ENCODE data around the gene HDAC4.

The HDAC4 gene

GRCh38 chr2:239015218-239015900 is 385.5 kb downstream of the HDAC4 start:
- no peak for DNase-seq

DNA sequence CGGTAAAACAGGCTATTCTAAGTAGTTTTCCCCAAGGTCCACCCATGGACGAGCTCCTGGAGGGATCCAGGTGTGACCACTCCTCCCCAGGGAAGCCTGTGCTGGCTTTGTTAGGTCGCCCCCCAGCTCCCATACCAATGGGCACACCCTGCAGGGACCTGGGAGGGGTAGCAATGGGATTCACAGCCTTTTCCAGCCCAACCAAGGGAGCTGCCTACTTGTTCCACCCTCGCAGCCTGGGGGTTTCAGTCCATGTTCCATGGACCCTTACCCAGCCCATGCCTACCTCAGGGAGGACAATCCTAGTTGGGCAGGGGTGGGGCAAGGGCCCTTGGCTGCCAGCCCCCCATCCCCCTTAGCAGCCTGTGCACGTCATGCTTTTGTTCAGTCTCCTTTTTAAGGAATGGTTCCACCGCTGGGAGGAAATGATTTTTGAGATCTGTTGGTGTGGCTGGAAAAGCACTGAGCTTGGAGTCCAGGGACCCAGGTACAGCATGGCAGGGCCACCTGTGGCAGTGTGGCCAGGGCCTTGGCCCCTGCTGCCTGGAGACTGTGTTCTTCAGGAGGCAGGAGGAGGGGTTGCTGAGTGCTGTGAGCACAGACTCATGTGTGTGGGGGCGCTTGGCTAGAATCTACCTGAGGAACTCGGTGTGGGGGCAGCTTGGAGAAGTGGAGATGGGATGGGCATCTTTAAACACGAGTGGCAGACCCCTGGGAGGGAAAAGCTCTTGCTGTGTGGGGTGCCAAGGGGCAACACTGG is 386.2 kb downstream of the HDAC4 start:
- no peak for DNase-seq

GRCh38 chr2:239013678-239013976 is 387.2 kb downstream of the HDAC4 start:
- no peak for DNase-seq

DNA sequence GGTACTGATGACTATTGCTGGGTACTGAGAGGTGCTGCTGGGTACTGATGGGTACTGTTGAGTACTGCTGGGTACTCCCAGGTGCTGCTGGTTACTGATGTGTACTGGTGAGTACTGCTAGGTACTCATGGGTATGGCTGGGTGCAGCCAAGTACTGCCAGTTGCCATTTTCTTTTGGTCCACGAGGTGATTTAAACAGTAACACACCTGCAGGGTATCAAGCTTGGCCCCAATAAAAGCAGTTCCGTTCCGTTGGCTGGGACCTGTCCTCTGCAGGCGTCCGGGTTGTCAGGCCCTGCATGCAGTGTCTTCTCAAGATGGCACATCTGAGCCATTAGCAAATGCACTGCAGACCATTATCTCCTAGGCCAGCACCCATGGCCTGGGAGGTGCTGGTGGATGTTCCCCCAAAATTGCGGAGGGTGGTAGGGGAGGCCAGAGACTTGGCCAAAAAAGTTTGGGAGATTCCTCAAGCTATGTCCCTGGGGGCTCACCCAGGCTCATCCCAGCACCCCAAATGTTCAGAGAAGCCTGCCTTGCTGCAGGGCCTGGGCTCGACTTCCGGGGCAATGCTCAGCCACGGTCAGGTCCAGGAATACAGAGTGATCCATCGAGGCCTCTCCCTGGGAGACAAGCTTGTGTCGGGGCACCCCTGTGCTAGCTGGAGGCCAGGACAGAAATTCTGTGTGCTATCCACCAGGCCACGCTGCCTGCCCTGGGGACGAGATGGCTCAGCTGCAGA is 387.7 kb downstream of the HDAC4 start:
- DNase-seq, result no peak

GRCh38 chr2:239012228-239012627 is 388.6 kb downstream of the HDAC4 start:
- DNase-seq, result no peak

- DNase-seq, result no peak
Measured at GRCh38 chr2:239009589-239009961, 391.2 kb downstream of the HDAC4 start.

DNA sequence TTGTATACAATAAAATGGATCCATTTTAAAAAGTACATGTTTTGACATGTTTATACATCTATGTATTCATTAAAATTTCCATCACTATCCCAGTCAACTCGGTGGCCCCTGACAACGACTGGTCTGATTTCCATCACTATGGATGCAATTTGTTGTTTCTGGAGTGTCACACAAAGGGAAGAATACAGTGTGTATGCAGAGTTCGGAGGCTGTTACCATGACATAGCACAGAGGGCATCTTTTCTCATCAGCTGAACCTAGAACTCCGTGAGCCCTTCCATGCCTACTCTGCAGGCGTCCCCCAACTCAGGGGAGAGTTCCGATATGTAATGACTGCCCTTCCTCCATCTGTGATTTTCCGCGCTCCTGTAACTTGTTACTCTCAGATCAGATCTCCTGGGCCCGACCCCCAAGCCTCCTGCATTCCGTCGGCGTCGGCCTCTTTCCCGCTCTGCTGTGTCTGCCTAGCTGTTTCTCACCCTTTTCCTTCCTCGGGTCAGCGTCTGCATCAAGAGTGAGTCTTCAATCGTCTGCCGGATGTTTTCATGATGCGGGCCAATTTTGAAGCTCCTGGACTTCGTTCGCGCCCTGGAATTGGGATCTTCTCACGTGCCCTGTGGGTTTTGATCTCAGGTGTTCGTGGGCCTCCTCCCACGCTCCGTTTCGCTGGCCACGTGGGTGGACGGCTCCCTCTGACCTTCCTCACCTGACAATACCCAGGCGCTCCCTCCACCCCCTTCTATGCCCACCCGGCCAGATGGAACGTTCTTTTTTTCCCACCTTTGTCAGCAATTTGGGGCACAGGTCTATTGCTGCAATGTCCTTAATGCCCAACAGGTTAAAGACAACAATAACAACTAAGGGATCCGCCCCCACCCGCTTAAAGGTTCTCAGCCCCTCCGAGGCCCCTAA is 391.9 kb downstream of the HDAC4 start:
- DNase-seq, result no peak

DNA sequence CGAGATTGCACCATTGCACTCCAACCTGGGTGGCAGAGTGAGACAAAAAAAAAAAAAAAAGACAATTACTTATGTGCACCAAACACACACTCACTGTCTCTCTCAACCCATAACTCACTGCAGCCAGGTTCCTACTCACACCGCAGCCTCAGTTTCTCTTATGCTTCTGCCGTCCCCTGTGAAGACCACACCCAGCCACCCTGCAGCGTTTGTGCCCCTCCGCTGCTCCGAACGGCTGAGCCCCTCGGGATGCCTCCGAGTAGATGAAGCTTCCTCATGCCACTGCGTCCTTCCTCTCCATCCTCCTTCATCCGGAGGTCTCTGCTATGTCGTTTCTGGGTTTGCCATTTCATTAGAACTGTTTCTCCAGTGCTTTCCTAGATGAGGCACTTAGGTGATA is 392.8 kb downstream of the HDAC4 start:
- DNase-seq, result no peak

- DNase-seq, result no peak
Measured at GRCh38 chr2:239006622-239007285, 394.1 kb downstream of the HDAC4 start.

- DNase-seq, result no peak
Measured at GRCh38 chr2:239005586-239005985, 395.2 kb downstream of the HDAC4 start.

GRCh38 chr2:239004274-239005015 is 396.4 kb downstream of the HDAC4 start:
- no peak for DNase-seq

GRCh38 chr2:239003624-239004273 is 397.1 kb downstream of the HDAC4 start:
- DNase-seq, result no peak

DNA sequence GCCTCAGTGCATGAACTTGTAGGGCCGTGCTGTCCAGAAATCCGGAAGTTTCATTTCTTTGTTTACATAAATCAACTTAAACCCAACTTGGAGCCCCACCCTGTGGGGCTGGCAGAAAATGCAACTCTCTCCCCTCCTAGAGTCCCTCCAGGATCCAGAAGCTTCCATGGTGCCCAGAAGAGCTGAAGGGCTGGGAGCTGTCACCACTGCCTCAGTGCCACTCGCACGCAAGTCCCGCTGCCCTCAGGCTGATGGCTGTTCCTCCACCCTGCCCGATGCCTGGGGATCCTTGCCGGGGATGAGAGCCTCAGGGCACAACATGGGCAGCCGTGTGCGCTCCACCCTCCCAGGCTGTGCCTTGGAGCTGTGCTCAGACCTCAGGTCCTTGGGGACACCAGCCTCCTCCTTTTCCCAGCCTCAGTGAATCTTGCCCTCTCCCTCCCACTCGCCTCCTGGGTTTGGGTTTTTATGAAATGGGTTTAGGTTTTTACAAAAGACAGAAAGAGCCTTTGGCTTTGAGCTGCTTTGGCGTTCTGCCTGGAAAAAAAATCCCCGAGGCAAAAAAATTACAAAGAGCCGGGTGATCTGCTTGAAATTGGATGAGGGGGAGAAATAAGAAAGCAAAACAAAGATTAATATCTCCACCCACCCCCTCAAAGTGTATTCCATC is 397.7 kb downstream of the HDAC4 start:
- DNase-seq, result no peak

GRCh38 chr2:239002591-239002953 is 398.2 kb downstream of the HDAC4 start:
- DNase-seq, result no peak

- DNase-seq, result no peak
Measured at GRCh38 chr2:239001794-239002193, 399.0 kb downstream of the HDAC4 start.

GRCh38 chr2:239000500-239001073 is 400.2 kb downstream of the HDAC4 start:
- no peak for DNase-seq

GRCh38 chr2:239000089-239000488 is 400.7 kb downstream of the HDAC4 start:
- no peak for DNase-seq

GRCh38 chr2:238999291-238999741 is 401.5 kb downstream of the HDAC4 start:
- DNase-seq, result no peak

DNA sequence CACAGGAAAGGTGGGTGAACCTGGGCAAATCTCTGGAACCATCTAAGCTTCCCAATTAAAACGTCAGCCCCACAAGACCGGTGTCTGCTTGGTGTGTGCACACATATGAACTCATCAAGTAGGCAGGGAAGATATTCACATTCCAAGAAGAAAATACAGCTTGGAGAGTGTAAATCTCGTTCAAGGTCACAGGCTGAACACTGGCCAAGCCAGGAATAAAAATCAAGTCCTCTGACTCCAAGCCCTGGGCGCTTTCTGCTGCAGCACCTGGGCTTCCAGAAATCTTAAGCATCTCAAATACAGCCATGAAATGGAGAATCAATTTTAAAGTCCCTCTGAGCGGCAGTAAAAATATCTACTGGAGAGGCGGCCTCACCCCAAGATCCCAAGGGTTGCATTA is 402.0 kb downstream of the HDAC4 start:
- DNase-seq, result no peak

Measured in NCI-H1436 treated with DMSO at 0.1 percent for 48 hours (cell line).